GM12878 (cell line): Measurements from ENCODE around the gene ATF2. TPM values are rescaled to one million over a fixed set of nuclear protein-coding genes. Genes with fewer than 3 reads are reported as not detected.

ENCODE experiments used
- ATF2 ChIP-seq: IDR thresholded peaks from 2 replicates; pipeline ENCODE4 v1.6.1; 2012; ENCODE audit warnings: low read length, inconsistent platforms
- CEBPZ ChIP-seq: fragments of 150-350 bp; IDR thresholded peaks from 2 replicates; pipeline ENCODE4 v1.6.1; 2016; ENCODE audit warnings: low read depth, low read length
- CUX1 ChIP-seq: IDR thresholded peaks from 2 replicates; pipeline ENCODE4 v1.6.1; 2012; ENCODE audit warnings: improper control_type of control experiment, low read depth, low read length; ENCODE audit not compliant: insufficient replicate concordance
- ESRRA ChIP-seq: IDR thresholded peaks from 2 replicates; pipeline ENCODE4 v1.6.1; 2012; ENCODE audit warnings: mild to moderate bottlenecking, low read length, improper control_type of control experiment
- FOXM1 ChIP-seq: IDR thresholded peaks from 2 replicates; pipeline ENCODE4 v1.6.1; 2012; ENCODE audit warnings: low read depth, mild to moderate bottlenecking, inconsistent platforms, low read length, moderate library complexity
- KLF5 ChIP-seq: fragments of 450-650 bp; IDR thresholded peaks from 2 replicates; pipeline ENCODE4 v1.6.1; 2014; ENCODE audit warnings: mild to moderate bottlenecking; ENCODE audit not compliant: partially characterized antibody
- MTA3 ChIP-seq: IDR thresholded peaks from 2 replicates; pipeline ENCODE4 v1.6.1; 2012; ENCODE audit warnings: low read length, inconsistent platforms, borderline replicate concordance
- POLR2A ChIP-seq: IDR thresholded peaks from 2 replicates; pipeline ENCODE4 v1.6.1; 2011; ENCODE audit warnings: low read depth, mild to moderate bottlenecking, low read length
- TARDBP ChIP-seq: IDR thresholded peaks from 2 replicates; pipeline ENCODE4 v1.6.1; 2016; ENCODE audit warnings: borderline replicate concordance
- TBL1XR1 ChIP-seq: IDR thresholded peaks from 2 replicates; pipeline ENCODE4 v1.6.1; 2012; ENCODE audit warnings: low read depth, low read length, improper control_type of control experiment
- TCF3 ChIP-seq: IDR thresholded peaks from 2 replicates; pipeline ENCODE4 v1.6.1; 2012; ENCODE audit warnings: low read depth, mild to moderate bottlenecking, low read length, borderline replicate concordance; ENCODE audit not compliant: insufficient read depth
- YBX1 ChIP-seq: fragments of 450-650 bp; IDR thresholded peaks from 2 replicates; pipeline ENCODE4 v1.6.1; 2016; ENCODE audit warnings: antibody characterized with exemption
- ZNF217 ChIP-seq: fragments of 450-650 bp; IDR thresholded peaks from 2 replicates; pipeline ENCODE4 v1.6.1; 2017; ENCODE audit warnings: antibody characterized with exemption, mild to moderate bottlenecking
- ZNF687 ChIP-seq: fragments of 450-650 bp; IDR thresholded peaks from 2 replicates; pipeline ENCODE4 v1.6.1; 2017; ENCODE audit warnings: mild to moderate bottlenecking, moderate library complexity
- polyA plus RNA-seq, 11 experiments: library from polyadenylated mRNA; depleted of rRNA in 4 of 11; unstranded in 6 of 11; stranded (reverse) in 5 of 11; fragments of >200 nt; fragmentation: Nextera tagmentation in 4 of 11; fragmentation: Illumina TruSeq in 1 of 11; extraction: Ambion mirVana in 4 of 11; extraction: Trizol in 1 of 11; gene quantifications; 1 replicate in 1 of 11; 2 replicates in 10 of 11; pipeline versions ENCODE4 v1.2.1 to v1.2.3, GENCODE V29; 2011 to 2016; ENCODE audit warnings: inconsistent platforms in 2 of 11, missing spikeins in 2 of 11, low read depth in 1 of 11
- total RNA-seq, 4 experiments: library from RNA; depleted of rRNA in 3 of 4; stranded (reverse); fragments of >200 nt in 3 of 4; fragmentation: Illumina TruSeq in 1 of 4; extraction: Trizol in 1 of 4; gene quantifications; 2 replicates each; pipeline versions ENCODE4 v1.2.1 to v1.2.3, GENCODE V29; 2013 to 2021

The ATF2 gene
- total and polyA plus RNA-seq, 10 of the 15 experiments (the other 5 are each of a cell fraction or from before 2014, with no cell fraction given), result 10.3 to 78.0 (median 36.0) TPM

GRCh38 chr2:175180701-175181103 is 12.7 kb upstream of the ATF2 start (continued):
- TF ChIP-seq CEBPZ, result no peak
- peak; percentile 85; the same call in 1 of the 2 replicates for TF ChIP-seq ESRRA
- TF ChIP-seq MTA3, result no peak; the same call in 1 of the 2 replicates
- no peak for TF ChIP-seq ATF2
- TF ChIP-seq ZNF217, result no peak
- no peak for TF ChIP-seq YBX1
- TF ChIP-seq TARDBP, result no peak
- TF ChIP-seq CUX1, result no peak
- TF ChIP-seq ZNF687, result peak; percentile 68
- TF ChIP-seq TBL1XR1, result no peak
- TF ChIP-seq TCF3, result no peak
- peak; percentile 63; the same call in 1 of the 2 replicates for TF ChIP-seq POLR2A
- TF ChIP-seq KLF5, result no peak
- TF ChIP-seq FOXM1, result no peak
